NCI-H187 (cell line): ENCODE measurements around the gene TTR.

Experiments
- DNase-seq, 2 experiments: peaks; one replicate each; lab custom pipeline; 2025; lab: John Stamatoyannopoulos, UW

TTR gene

DNA sequence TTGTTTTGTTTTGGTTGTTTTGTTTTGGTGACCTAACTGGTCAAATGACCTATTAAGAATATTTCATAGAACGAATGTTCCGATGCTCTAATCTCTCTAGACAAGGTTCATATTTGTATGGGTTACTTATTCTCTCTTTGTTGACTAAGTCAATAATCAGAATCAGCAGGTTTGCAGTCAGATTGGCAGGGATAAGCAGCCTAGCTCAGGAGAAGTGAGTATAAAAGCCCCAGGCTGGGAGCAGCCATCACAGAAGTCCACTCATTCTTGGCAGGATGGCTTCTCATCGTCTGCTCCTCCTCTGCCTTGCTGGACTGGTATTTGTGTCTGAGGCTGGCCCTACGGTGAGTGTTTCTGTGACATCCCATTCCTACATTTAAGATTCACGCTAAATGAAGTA lies at the start of gene TTR:
Gene TTR (plus strand): TSS at position 250 of the 400 bp plus-strand sequence. CDS start 26 bp downstream, at position 276.
- DNase-seq, result no peak

DNA sequence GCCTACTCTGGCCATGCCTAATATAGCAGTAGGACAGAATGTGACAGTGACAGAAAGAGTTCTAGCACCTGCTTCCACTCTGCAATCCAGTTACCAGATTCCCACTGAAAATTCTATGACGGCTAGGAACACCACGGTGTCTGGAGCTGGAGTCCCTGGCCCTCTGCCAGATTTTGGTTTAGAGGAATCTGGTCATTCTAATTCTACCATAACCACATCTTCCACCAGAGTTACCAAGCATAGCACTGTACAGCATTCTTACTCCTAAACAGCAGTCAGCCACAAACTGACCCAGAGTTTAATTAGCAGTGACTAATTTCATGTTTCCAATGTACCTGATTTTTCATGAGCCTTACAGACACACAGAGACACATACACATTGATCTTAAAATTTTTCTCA lies 45.2 kb upstream of the TTR start:
- DNase-seq, result peak in 1 of 2 experiments; percentile 11

DNA sequence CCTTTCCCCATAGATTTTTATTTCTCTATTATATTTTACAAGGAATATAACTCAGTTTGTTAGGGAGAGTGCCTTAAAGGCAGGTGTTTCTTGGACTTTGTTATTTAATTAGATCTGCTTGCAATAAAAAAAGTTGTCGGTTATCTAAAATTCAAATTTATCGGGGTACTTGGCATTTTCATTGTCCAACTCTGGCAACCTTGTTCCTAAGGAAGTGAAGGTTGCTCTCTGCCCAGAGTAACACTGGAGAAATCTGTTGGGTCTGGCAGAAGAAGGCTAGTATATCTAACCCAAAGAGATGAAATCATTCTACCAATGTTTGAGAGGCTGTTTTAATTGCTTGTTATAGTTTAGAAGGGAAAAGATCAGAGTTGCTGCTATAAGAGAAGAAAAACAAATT lies 42.8 kb upstream of the TTR start:
- no peak for DNase-seq

DNA sequence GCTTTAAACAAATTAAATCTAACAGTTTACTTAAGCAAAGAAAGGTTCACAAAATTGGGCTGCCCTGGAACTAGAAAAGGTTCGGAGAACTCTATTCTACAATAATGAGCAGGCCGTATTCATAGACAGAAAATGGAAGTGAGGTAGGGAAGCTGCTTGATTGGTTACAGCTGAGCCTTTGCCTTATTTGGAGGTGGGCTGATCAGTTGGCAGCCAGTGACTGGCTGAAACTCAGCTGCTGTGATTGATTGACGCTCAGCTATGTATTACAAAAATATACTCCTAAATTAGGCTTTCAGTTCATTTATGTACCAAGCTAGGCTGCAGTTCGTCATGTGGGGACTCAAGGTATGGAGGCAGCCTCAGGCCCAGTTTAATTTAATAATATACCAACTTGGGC lies 42.3 kb upstream of the TTR start:
- DNase-seq, result no peak

DNA sequence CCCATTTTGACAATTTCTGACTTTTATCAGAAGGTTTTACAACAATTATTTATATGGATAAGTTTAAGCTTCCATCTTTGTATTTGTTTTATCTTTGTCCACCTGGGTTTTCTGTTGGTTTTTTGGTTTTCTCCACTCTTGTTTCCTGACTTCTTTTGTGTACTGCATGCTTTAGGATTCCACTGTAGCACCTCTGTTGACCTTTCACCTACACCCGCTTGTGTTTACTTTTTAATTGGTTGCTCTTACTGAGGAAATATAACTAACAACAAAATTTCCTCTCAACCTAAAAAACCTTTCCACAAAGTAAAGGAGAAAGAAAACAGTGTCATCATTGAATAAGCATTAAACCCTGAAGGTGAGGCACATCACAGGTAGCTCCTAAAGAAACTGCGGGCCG lies 39.8 kb upstream of the TTR start:
- DNase-seq, result no peak

DNA sequence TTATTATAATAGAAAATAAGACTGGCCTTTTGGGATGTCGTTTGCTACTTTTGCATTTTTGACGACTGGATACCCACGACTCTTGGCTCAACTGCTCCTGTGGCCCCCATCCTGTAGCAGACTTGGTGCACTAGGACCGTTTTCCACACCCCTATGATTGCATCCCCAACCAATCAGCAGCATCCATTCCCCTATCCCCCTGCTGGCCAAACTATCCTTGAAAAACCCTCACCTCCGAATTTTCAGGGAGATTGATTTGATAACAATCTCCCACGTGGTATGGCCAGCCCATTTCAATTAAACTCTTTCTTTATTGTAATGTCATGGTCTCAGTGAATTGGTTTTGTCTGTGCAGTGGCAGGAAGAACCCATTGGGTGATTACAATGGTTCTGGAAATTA lies 37.9 kb upstream of the TTR start:
- no peak for DNase-seq

DNA sequence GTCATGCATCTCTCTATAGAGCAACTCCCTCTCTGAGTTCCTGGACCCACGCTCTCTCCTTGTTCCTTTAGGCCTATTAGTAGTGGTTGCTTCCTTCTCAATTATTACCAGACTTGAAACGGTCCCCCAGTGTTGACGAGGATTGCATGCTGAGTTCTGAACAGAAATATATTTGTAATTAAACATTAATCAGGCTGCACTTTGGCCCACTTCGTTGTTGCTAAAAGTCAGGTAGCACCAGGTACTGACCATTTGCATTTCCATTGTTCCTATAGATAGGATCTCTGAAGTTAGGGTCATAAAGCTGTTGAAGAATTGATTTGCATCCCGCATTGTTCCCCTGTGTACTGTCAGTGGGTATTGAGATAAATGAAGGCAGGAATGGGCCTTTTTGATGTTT lies 36.9 kb upstream of the TTR start:
- DNase-seq, result no peak

DNA sequence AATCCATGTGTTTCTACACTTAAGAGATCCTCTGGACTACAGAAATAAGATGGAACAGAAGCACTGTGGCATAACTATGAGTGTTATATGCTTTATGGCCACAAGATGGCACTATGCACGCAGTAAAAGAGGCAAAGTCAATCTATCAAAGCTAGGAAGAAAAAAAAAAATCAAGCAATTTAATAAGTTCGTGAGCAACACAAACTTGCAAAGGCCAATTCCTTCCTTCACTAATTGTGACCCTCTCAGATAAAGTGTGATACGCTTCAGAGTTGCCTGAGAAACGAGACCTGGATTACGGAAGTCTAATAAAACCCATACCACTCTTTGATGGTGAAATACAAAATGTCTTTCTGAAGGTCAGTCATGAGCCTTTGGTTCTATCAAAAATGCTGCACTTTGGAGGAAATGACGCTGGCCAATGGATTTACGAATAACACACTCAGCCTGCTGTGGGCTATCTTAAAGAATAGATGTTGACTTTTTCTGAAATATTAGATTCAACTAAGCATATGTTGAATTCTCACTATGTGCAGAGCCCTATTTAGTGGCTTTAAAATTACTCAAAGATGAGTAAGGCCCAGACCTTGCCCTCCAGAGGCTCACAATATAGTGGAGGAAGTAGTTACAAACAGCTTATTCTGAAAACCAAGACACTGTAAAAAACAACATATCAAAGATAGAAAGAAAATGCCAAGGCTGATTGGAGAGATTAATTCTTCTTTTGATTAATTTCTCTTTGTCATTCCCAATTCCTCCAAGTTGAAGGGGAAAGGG lies 35.5 kb upstream of the TTR start:
- no peak for DNase-seq

DNA sequence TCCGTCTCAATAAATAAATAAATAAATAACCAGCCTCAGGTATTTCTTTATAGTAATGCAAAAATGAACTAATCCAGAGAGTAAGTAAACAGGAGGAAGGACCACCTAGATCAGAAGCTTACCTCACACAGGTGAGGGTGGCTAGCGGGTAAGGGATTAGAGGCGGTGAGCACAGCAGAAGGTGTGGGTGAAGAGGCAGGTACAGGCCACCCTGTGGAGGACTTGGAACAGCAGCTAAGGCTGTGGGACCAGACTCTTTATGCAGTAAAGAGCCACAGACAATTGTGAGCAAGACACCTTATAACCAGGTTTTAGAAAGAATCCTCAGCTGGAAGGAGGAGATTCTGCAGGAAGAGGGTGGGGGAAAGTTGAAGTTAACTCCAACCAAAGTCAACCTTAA lies 34.2 kb upstream of the TTR start:
- DNase-seq, result no peak

DNA sequence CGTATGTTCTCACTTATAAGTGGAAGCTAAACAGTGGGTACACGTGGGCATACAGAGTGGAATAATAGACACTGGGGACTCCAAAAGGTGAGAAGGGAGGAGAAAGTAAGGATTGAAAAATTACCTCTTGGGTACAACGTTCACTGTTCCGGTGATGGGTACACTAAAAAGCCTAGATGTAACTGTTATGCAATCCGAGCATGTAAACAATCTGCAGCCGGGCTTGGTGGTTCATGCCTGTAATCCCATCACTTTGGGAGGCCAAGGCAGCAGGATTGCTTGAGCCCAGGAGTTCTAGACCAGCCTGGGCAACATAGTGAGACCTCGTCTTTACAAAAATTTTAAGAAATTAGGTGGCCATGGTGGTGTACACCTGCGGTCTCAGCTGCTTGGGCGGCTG lies 33.1 kb upstream of the TTR start:
- no peak for DNase-seq

DNA sequence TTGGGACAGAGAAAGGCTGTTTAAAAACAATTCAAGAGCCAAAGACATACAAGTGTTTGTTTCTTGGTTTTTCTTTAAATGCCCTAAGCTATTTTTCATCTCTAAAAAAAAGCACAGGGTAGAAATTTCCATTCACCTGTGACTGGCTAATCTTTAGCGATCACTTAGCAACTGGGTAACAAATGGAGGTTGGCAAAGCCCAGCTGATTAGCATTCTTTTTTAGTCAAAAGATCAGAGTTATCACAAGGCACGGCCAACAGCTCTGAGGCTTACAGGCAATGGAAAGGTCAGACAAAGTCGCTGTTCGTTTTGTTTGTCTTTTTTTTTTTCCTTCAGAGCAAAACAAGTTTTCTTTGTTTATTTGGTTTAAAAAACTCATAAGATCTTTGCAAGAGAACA lies 29.0 kb upstream of the TTR start:
- DNase-seq, result no peak

DNA sequence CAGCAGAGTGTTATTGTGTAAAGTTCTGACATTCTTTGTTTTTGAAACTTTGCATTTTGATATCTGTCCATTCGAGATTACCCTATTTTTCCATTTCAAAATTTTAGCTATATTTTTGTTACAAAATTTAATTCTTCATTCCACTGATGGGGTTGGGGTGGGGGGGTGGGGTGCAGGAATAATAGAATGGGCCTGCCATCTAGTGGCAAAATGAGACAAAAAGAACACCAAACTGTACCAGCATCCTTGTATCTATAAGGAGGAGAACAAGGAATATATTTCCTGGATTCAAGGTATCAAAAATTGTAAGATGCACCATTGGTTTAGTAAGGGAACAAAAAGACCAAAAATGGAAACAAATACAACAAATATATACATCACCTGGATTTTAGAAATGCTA lies 27.9 kb upstream of the TTR start:
- no peak for DNase-seq

DNA sequence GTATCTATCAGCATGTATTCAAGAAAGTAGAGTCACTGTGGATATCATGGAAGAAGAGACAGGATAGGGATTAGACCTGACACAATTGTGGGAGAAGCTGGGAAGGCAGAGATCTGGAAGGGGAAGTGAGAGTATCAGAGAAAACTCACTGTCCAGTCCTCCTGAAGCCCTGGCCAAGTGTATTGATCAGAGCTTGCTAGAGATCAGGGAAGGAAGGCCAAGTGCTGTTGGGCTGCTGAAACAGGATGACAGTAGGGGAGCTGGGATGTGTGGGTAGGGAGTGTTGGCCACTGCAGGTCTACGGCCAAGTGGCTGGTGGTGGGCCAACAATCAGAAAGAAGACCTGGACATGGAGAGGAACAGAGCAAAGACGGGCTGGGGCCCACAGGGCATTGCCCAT lies 26.3 kb upstream of the TTR start:
- no peak for DNase-seq

DNA sequence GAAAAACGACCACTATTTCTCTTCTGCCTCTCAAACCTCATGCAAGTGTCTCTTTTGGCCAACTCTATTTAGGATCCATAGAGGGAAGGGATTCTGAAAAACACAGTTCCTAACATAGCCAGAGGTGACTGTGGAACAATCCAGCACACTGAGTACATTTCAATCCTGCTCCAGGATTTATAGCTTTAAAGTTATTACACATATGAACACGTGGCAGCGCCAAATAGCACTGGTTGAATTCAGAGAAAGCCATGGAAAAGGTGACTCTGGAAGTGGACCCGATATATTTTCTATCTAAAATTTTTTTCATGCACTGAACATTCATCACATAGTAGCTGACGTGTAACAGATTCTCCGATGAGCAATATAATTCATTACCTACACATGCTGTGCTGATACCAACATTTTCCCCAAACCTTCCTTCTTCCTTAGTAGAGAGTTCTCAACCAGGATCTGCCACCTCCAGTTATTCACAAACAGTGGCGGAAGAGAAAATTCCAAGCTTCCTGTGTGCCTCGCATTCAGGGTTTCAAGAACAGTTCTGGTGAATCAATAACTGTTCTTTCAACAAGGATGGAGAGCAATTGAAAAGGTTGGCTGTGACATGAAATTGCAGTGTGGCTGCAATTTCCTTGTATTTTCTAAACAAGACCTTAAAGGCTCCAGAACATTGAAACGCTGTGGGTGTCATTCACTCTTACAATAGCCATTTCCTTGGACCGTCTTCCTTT lies 25.7 kb upstream of the TTR start:
- DNase-seq, result no peak

DNA sequence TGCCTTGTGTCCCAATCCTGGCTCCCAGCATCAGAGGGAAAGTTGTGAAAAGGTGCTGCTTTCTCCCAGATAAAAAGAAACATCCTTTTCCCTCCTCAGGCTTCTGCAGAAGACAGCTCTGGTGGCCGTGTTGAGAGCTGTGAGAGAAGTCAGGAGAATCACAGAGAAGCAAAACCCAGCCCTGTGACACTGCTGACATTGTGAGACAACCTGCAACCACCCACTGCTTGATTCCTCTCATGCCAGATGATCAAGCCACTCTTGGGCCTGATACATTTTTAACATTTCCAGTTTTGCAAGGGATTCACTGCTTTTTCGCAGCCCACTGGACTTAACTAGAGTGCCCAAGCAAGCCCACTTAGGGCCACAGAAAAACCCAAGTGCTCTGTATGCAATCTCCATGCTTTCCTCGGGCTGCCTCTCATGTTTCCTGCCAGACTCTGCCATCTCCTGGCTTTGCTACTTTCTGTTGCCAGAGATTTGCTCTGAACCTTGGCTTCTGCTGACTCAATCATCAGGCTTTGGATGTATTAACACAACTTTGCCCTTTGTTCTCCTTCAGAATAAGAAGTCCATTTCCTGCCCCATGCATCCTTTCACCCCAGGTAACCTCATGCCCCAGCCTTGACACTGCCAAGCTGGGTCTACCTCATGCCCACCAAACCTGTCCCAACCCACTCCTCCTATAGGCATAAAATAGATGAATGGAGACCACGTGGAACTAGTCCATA lies 24.9 kb upstream of the TTR start:
- DNase-seq, result no peak

DNA sequence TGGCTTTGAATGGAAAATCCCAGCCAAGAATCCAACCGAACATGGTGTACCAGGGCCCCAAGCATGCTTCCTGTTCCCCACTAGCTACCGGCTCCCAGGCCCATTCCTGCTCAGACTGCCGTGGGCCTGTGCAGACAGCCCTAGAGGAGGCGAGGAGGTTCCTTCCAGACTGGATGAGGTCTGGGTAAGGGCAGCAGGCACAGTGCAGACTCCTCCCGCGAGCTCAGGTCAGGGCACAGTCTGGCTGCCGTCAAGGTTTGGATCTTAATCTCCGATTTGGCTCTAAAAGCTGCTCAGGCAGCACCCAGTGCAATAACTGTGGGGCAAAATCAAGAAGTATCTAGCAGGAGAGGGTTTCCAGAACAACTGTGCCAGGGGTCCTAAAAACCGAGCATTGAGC lies 19.3 kb upstream of the TTR start:
- no peak for DNase-seq

DNA sequence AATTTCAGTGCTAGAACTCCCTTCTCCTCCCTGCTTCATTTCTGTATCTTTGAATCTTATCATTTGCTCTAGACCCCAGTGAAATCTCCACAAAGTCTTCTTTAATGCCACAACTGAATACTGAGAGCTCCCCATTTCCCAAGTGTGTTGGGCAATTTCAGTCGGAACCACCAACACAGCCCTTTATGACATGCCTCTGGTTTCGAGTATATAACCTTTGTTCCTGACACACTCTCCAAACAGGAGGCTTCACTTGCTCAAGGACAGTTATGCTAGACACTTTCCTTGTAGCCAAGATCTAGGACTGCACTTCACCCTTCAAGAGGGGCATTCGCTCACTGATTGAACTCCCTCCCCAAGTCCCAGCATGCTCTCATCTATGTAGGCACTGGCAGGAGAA lies 18.6 kb upstream of the TTR start:
- no peak for DNase-seq

DNA sequence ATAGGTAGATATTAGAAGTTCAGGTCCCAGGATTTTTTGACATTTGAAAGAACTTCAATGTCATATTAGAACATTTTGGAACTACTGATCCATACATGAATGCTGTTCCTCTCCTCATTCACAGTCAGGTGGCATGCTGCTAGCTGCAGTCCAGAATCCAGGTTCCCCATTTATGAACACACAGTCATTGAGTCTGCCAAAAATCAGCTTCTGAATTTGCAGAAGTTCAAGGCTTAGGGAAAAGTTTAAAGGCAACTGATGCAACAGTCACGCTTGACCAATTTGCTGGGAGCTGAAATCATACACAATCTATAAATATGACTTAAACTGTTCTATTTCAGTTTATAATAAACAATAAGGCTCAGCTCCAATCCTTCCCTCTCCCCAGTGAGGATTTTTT lies 17.3 kb upstream of the TTR start:
- no peak for DNase-seq

DNA sequence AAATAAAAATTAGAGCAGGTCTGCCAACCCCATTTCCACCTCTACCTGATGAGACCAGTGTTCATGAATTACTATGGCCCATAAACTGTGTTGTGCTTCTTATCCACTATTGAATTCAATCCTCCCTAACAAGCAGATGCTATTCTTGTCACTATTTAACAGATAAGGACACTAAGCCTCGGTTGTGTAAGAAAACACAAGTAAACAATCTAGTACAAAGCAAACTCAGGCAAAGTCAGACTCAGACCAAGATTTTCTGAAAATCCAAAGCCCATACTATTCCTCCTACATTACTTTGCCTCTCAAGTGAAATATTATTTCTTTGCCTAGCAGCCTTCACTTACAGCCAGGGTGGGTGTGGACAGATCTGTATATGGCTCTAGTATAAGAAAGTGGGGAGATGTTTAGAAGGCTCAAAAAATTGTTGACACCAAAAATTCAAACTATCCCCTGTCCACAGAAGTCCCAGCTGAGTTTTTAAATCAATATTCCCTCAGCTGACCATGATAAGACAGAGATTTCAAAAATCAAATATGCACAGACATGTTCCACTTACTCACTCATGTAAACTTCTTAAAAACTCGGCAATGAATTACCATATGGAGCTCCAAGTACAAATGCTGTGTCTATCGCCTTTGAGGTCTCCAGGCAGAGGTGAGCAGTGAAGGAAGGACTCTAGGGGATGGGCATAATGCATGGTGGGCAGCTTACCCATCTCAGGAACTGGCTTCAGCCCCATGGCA lies 16.0 kb upstream of the TTR start:
- DNase-seq, result no peak

DNA sequence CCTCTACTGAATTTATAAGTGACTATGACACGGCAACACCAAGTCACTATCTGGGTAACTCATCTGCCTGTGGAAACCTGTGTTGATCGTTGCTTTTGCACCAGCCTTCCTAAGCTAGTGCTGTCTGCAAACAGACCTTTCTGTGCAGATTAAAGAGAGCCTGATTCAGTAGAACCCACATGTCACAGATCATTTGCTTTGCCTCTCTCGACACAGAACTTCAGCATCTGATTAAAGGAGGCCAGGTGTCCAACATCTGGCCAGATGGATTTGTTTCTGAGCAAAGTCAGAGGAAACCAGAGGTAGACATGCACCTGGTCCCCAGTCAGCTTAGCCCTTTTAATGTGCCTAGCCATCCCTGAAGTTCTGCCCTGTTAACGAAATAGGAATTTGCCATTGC lies 15.0 kb upstream of the TTR start:
- DNase-seq, result peak in 1 of 2 experiments; percentile 10

DNA sequence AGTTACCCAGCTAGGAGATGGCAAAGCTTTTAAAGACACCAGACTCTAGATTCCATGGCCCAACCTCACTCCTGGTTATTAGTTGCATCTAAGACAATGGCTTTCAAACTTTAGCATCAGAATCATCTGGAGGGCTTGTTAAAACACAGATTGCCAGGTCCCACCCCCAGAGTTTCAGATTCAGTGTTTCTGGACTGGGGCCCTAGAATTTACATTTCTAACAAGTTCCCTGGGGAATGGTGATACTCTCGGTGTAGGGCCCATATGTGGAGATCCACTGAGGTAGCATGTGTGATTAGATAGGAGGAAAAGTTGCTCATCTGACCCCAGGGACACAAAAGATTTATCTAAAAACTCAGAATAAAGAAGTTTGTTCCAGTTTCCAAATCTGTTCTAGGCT lies 14.5 kb upstream of the TTR start:
- DNase-seq, result no peak

DNA sequence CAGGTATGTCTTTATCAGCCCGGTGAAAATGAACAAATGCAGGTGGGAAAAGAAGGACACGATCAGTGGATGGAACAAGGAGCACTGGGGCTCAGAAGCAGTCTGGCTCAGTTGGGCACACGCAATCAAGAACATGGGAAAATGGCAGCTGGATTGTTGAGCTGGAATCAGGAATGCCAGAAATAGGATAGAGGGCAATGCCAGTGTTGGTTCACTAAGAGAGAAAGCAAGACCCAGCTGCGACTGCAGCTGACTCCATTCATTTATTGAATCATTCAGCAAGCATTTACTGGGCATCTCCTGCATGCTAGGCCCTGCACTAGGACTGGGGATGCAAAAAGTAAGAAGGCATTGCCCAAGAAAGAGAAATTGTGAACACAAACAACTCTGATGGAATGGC lies 13.6 kb upstream of the TTR start:
- no peak for DNase-seq
